Prostate gland (tissue), 2 donors: ENCODE results near the gene DACT2.

ENCODE experiments used
- POLR2A ChIP-seq: fragments of 450-650 bp; IDR thresholded peaks from one replicate; pipeline ENCODE4 v1.6.1; 2016; ENCODE audit warnings: antibody characterized with exemption, mild to moderate bottlenecking
- TF ChIP-seq, protein P1 (sequence below), 4 experiments: fragments of 200-600 bp in 2 of 4; fragments of 450-650 bp in 2 of 4; sonication (generic) in 2 of 4; IDR thresholded peaks; 1 replicate in 3 of 4; 2 replicates in 1 of 4; pipeline ENCODE4 v1.5.1; 2016 to 2019; ENCODE audit warnings: antibody characterized with exemption in 4 of 4, mild to moderate bottlenecking in 2 of 4, moderate library complexity in 2 of 4

DNA sequence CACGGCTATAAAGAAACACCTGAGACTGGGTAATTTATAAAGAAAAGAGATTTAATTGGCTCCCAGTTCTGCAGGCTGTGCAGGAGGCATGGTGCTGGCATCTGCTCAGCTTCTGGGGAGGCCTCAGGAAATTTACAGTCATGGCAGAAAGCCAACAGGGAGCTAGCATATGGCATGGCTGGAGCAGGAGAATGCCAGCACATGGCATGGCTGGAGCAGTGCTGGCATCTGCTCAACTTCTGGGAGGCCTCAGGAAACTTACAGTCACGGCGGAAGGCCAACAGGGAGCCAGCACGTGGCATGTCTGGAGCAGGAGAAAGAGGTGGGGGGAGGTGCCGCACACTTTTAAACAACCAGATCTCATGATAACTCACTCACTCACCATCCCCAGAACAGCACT lies 32.5 kb upstream of the DACT2 start:
- TF ChIP-seq, protein P1, sequence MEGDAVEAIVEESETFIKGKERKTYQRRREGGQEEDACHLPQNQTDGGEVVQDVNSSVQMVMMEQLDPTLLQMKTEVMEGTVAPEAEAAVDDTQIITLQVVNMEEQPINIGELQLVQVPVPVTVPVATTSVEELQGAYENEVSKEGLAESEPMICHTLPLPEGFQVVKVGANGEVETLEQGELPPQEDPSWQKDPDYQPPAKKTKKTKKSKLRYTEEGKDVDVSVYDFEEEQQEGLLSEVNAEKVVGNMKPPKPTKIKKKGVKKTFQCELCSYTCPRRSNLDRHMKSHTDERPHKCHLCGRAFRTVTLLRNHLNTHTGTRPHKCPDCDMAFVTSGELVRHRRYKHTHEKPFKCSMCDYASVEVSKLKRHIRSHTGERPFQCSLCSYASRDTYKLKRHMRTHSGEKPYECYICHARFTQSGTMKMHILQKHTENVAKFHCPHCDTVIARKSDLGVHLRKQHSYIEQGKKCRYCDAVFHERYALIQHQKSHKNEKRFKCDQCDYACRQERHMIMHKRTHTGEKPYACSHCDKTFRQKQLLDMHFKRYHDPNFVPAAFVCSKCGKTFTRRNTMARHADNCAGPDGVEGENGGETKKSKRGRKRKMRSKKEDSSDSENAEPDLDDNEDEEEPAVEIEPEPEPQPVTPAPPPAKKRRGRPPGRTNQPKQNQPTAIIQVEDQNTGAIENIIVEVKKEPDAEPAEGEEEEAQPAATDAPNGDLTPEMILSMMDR (IDR thresholded peaks at IDR 0.05): no peak
- no peak for TF ChIP-seq POLR2A
